Smooth muscle cell (in vitro differentiated cells): ENCODE measurements around the gene LEMD2. TPM values are rescaled to one million over a fixed set of nuclear protein-coding genes. Genes with fewer than 3 reads are reported as not detected.
A peak's percentile ranks its signal among the peaks of the same experiment; 100 is the strongest.

ENCODE experiments used
- DNase-seq: peaks from one replicate; lab custom pipeline; 2025; ENCODE audit not compliant: unreplicated experiment; lab: John Stamatoyannopoulos, UW
- H2AFZ ChIP-seq: fragments of 200-600 bp; sonication (generic); 2 replicates; pipeline ENCODE4 v1.6.0; 2016; ENCODE audit warnings: antibody characterized with exemption, low read depth, mild to moderate bottlenecking
- H3F3A ChIP-seq: fragments of 200-600 bp; sonication (generic); 2 replicates; pipeline ENCODE4 v1.6.0; 2017; ENCODE audit warnings: antibody characterized with exemption, low read depth
- H3K27ac ChIP-seq: fragments of 200-600 bp; sonication (generic); 2 replicates; pipeline ENCODE4 v1.5.1; 2016; ENCODE audit warnings: low read depth, mild to moderate bottlenecking
- H3K27me3 ChIP-seq: fragments of 200-600 bp; sonication (generic); 2 replicates; pipeline ENCODE4 v1.6.1; 2016; ENCODE audit warnings: low read depth, mild to moderate bottlenecking
- H3K36me3 ChIP-seq: fragments of 200-600 bp; sonication (generic); 2 replicates; pipeline ENCODE4 v1.5.1; 2016; ENCODE audit warnings: low read depth
- H3K4me1 ChIP-seq: fragments of 200-600 bp; sonication (generic); 2 replicates; pipeline ENCODE4 v1.5.1; 2016; ENCODE audit warnings: low read depth
- H3K4me2 ChIP-seq: fragments of 200-600 bp; sonication (generic); 2 replicates; pipeline ENCODE4 v1.6.0; 2016; ENCODE audit warnings: mild to moderate bottlenecking
- H3K4me3 ChIP-seq: fragments of 200-600 bp; sonication (generic); 2 replicates; pipeline ENCODE4 v1.5.1; 2016; ENCODE audit warnings: mild to moderate bottlenecking
- H3K79me2 ChIP-seq: fragments of 200-600 bp; sonication (generic); 2 replicates; pipeline ENCODE4 v1.6.0; 2016; ENCODE audit warnings: low read depth, mild to moderate bottlenecking
- H3K9ac ChIP-seq: fragments of 200-600 bp; sonication (generic); 2 replicates; pipeline ENCODE4 v1.6.0; 2016; ENCODE audit warnings: low read depth
- H3K9me3 ChIP-seq: fragments of 200-600 bp; sonication (generic); replicated peaks from 2 replicates; pipeline ENCODE4 v1.5.1; 2016; ENCODE audit warnings: low read depth
- H4K20me1 ChIP-seq: fragments of 200-600 bp; sonication (generic); 2 replicates; pipeline ENCODE4 v1.6.0; 2016; ENCODE audit warnings: low read depth
- WGBS: methylation state at CpG from one replicate; pipeline ENCODE4 v1.1.7; 2016; ENCODE audit warnings: low lambda C conversion rate; 5-methylcytosine and 5-hydroxymethylcytosine counted together
- polyA plus RNA-seq: library from polyadenylated mRNA; unstranded; fragments of >200 nt; fragmentation: Nextera tagmentation; extraction: Ambion mirVana; gene quantifications from 2 replicates; pipeline ENCODE4 v1.2.1, GENCODE V29; 2016
- total RNA-seq: library from RNA; depleted of rRNA; stranded (reverse); fragments of >200 nt; gene quantifications from 2 replicates; pipeline ENCODE4 v1.2.3, GENCODE V29; 2014
- TF ChIP-seq, protein P1 (sequence below): fragments of 200-600 bp; sonication (generic); IDR thresholded peaks from 2 replicates; pipeline ENCODE4 v1.5.1; 2017; ENCODE audit warnings: borderline replicate concordance, mild to moderate bottlenecking, antibody characterized with exemption; ENCODE audit not compliant: insufficient read depth, poor library complexity, severe bottlenecking

LEMD2 gene
- total and polyA plus RNA-seq, 2 experiments from 2014 or later: 48.8 to 87.3 TPM

DNA sequence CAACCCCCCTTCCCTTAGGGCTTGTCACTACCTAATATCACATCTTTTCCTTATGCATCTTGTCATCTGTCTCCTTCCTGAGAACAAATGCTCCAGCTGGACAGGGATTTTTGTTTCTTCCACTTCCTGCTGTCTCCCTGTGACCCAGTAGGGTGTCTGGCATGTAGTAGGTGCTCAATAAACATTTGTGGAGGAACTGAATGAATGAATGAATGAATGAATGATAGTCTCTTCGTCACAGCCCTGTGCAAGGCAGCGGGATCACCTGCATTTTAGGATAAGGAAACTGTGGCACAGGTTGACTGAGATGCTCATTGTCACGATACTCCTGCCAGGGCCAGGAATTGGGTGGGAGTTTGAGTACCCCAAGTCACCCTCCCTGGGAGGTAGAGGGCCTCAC, 14.2 kb downstream of the LEMD2 start:
- Histone ChIP-seq H3K36me3 (peaks cover 16% of the 10 kb centered on the region), H3K27ac (no peak overlapping the region), H3K4me3 (no peak overlapping the region), H3K9me3 (no peaks in the 10 kb centered on the region), H3K79me2 (no peaks in the 10 kb centered on the region), H3K27me3 (no peaks in the 10 kb centered on the region), H4K20me1 (peaks cover 19% of the 10 kb centered on the region), H3F3A (peaks cover 24% of the 10 kb centered on the region), H2AFZ (no peak overlapping the region), H3K4me1 (peaks cover 32% of the 10 kb centered on the region), H3K9ac (no peak overlapping the region), H3K4me2 (no peak overlapping the region)
- no peak for DNase-seq
- 98% methylated on average over 3 of the region's 3 CpGs for WGBS
- TF ChIP-seq, protein P1, sequence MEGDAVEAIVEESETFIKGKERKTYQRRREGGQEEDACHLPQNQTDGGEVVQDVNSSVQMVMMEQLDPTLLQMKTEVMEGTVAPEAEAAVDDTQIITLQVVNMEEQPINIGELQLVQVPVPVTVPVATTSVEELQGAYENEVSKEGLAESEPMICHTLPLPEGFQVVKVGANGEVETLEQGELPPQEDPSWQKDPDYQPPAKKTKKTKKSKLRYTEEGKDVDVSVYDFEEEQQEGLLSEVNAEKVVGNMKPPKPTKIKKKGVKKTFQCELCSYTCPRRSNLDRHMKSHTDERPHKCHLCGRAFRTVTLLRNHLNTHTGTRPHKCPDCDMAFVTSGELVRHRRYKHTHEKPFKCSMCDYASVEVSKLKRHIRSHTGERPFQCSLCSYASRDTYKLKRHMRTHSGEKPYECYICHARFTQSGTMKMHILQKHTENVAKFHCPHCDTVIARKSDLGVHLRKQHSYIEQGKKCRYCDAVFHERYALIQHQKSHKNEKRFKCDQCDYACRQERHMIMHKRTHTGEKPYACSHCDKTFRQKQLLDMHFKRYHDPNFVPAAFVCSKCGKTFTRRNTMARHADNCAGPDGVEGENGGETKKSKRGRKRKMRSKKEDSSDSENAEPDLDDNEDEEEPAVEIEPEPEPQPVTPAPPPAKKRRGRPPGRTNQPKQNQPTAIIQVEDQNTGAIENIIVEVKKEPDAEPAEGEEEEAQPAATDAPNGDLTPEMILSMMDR: no peak

DNA sequence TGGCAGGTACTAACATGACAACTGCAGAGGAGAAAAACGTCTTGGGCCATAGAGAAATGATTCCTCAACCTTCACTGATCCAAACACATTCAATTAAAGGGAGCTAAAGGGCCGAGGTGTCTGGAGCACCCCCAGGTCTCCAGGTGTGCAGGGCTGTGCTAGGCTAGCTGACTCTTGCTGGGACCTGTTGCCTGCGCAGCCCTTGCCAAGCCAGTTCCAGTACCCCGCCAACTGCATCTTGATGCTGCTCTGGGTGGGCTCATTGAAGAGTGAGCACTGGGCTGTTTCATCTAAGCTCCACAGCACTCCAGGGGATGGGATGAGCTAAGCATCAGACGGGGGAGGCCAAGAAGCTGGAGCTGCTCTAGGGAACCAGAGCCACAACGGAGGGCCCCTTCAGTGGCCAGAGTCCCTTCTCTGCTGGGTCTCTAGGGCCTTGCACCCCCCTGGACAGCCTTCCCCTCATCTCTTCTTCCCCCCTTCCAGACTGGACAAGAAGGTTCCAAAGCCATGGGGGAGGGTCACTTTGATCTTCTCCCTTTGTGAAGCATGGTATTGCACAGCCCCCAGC, 15.9 kb downstream of the LEMD2 start:
- H3K9me3 ChIP-seq: no peaks in the 10 kb centered on the region
- H3K27ac ChIP-seq: peak overlapping the region; percentile 83
- TF ChIP-seq, protein P1: no peak
- H2AFZ ChIP-seq: no peak overlapping the region
- peaks cover 11% of the 10 kb centered on the region for H3K36me3 ChIP-seq
- WGBS: 81% methylated on average over 6 of the region's 6 CpGs
- no peak overlapping the region for H3K4me3 ChIP-seq
- no peaks in the 10 kb centered on the region for H3K27me3 ChIP-seq
- peaks cover 23% of the 10 kb centered on the region for H3K4me1 ChIP-seq
- H3K9ac ChIP-seq: no peak overlapping the region
- H3K79me2 ChIP-seq: no peaks in the 10 kb centered on the region
- peaks cover 25% of the 10 kb centered on the region for H3F3A ChIP-seq
- DNase-seq: no peak
- peak overlapping the region; percentile 54 for H3K4me2 ChIP-seq
- H4K20me1 ChIP-seq: peaks cover 18% of the 10 kb centered on the region

DNA sequence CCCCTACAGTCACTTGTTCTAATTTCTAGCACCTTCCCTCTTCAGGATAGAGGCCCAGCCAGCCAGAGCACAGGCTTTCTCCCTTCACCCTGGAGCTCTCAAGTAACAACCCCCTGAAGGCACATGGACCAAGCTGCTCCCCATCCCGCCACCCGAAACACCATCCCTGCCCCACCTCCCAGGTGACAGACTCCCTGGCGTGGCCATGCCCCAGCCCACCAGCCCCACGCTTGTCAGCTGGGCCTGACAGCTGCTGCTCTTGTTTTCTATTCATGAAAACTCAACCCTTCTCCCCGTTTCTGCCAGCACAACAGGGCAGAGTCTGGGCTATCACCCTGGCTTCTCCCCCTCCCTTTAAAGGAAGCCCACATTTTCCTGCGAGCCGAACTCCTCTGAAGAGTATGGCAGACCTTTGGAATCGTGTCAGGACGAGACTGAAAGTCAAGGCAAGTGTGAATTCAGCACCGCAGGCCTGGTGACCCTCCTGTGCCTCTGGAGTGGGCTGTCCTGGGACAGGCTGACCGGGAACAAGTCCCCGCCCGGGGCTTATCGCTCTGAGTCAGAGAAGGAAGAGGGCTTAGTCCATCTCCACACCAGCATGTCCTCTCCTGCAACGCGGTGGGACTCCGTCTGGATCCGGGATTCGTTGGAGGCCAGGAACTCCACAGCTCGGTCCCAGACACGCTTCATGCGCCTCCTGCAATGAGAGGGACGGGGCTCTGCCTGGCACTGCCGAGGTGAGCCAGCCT, 16.7 kb downstream of the LEMD2 start:
- Histone ChIP-seq H3K9me3 (no peaks in the 10 kb centered on the region), H4K20me1 (peaks cover 18% of the 10 kb centered on the region), H3K4me1 (peaks cover 23% of the 10 kb centered on the region), H2AFZ (no peak overlapping the region), H3K27ac (peak overlapping the region; percentile 83), H3K27me3 (no peaks in the 10 kb centered on the region), H3F3A (peaks cover 25% of the 10 kb centered on the region), H3K9ac (no peak overlapping the region), H3K36me3 (peaks cover 10% of the 10 kb centered on the region), H3K4me2 (peak overlapping the region; percentile 54), H3K79me2 (no peaks in the 10 kb centered on the region), H3K4me3 (no peak overlapping the region)
- DNase-seq: peak; percentile 18
- TF ChIP-seq, protein P1: no peak
- 46% methylated on average over 24 of the region's 24 CpGs for WGBS
